GM10266 (cell line): ENCODE data around the gene WFDC10B.
"Not testable (repeated sequence)": the region's sequence is repeated elsewhere in the genome, so short reads cannot be mapped to it uniquely, and the experiment has no call there.

ENCODE experiments used
- DNase-seq: peaks from one replicate; pipeline ENCODE4 v3.0.0; 2012; ENCODE audit errors: extremely low spot score
- TF ChIP-seq, protein P1 (sequence below): IDR thresholded peaks from 2 replicates; pipeline ENCODE4 v1.5.1; 2012; ENCODE audit warnings: mild to moderate bottlenecking, low read depth; ENCODE audit not compliant: control insufficient read depth, insufficient read depth; ENCODE audit errors: missing control alignments

Gene WFDC10B

DNA sequence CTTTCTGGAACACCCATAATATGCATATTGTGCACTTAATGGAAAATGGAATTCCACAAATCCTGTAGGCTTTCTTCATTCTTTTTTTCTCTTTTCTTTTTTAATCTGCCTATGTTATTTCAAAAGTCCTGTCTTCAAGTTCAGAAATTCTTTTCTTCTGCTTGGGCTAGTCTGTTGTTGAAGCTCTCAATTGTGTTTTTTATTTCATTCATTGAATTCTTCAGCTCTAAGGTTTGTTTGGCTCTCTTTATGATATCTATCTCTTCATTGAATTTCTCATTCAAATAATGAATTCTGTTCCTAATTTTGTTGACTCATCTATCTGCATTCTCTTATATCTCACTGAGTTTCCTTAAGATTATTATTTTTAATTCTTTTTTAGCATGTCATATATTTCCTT, 27.4 kb upstream of the WFDC10B start:
- no peak for DNase-seq
- TF ChIP-seq, protein P1, sequence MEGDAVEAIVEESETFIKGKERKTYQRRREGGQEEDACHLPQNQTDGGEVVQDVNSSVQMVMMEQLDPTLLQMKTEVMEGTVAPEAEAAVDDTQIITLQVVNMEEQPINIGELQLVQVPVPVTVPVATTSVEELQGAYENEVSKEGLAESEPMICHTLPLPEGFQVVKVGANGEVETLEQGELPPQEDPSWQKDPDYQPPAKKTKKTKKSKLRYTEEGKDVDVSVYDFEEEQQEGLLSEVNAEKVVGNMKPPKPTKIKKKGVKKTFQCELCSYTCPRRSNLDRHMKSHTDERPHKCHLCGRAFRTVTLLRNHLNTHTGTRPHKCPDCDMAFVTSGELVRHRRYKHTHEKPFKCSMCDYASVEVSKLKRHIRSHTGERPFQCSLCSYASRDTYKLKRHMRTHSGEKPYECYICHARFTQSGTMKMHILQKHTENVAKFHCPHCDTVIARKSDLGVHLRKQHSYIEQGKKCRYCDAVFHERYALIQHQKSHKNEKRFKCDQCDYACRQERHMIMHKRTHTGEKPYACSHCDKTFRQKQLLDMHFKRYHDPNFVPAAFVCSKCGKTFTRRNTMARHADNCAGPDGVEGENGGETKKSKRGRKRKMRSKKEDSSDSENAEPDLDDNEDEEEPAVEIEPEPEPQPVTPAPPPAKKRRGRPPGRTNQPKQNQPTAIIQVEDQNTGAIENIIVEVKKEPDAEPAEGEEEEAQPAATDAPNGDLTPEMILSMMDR: no peak

DNA sequence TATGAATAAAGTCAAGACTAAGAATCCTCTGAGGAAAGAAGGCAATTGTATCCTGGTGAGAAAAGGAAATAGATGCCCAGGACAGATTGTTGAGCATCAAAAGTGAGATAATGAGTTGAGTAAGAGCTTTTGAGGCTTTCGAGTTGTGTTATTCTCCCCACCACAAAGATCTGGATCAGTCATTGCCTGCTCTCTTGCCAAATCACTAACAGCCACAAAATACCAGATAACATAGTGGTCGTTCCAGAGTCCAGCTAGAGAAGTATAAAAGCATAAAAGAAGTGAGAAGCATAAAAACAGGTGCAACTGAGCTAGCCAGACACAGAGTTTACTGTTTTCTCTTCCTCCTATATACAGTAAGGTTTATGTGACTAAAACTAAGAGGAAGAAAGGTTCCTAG, 22.2 kb upstream of the WFDC10B start:
- TF ChIP-seq, protein P1: no peak
- no peak for DNase-seq

DNA sequence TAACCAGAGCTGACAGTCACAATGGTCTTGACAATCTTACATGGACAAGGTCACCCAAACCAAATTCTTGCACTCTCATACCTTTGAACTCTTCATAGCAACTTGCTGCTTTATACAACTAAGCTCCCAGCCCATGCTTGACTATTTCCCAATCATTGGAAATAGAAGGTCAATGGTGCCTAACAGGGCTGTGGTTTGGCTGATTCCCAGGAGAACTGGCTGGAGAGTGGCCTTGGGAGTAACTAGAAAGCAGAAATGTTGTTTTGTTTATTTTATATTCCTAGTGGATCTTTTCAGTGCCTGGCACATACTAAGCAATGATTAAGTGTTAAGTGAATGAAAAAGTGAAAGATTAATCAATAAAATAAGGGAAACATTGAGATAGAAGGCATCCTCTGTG, 20.3 kb upstream of the WFDC10B start:
- TF ChIP-seq, protein P1: no peak
- DNase-seq: no peak

DNA sequence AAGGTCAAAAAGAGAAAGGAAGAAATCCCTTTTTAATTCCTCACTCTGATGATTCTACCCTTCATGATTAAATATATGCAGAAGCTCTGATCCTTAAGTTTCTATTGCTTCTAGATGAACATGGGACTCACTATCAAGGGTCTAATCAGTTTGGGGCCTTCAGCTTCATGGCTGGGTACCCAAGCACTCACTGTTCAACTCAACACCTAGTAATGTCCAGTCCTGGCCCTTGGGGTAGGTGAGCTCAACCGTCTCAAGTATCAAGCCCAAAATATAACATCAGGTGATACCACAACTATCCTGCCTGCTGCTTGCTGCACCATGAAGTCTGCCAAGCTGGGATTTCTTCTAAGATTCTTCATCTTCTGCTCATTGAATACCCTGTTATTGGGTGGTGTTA, 17.2 kb upstream of the WFDC10B start, which contains the start of gene SPINT4:
Gene SPINT4 (plus strand): TSS at position 301 of the 400 bp plus-strand sequence. CDS start 21 bp downstream, at position 322.
- TF ChIP-seq, protein P1: no peak

DNA sequence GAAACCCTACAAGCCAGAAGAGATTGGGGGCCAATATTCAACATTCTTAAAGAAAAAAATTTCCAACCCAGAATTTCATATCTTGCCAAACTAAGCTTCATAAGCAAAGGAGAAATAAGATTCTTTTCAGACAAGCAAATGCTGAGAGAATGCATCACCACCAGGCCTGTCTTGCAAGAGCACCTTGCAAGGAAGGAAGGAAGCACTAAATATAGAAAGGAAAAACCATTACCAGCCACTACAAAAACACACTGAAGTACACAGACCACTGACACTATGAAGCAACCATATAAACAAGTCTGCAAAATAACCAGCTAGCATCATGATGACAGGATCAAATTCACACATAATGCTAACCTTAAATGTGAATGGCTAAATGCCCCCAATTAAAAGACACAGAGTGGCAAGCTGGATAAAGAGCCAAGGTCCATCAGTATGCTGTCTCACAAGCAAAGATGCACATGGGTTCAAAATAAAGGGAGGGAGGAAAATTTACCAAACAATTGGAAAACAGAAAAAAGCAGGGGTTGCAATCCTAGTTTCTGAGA, 11.4 kb upstream of the WFDC10B start:
- DNase-seq: not testable (repeated sequence)

More for the DNA sequence above, 17.2 kb upstream of the WFDC10B start, which contains the start of gene SPINT4:
- no peak for DNase-seq

DNA sequence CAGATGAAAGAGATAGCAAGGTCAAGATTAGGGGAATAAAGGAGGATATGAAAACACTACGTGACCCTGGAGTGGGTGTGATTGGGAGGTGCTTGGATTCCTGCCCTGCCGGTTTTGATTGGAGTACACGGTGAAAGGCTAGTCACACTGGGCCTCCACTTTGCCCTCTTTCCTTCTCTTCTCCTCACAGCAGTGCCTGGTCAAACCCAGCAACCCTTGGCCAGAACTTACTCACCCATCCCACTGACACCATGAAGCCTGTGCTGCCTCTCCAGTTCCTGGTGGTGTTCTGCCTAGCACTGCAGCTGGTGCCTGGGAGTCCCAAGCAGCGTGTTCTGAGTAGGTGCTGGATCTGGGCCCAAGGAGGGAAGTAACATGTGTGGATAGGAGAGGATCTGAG, 2.9 kb downstream of the WFDC10B start, which contains the start of gene WFDC13:
Gene WFDC13 (plus strand): TSS at position 166 of the 400 bp plus-strand sequence. CDS start 86 bp downstream, at position 252.
- DNase-seq: no peak
- TF ChIP-seq, protein P1: no peak

DNA sequence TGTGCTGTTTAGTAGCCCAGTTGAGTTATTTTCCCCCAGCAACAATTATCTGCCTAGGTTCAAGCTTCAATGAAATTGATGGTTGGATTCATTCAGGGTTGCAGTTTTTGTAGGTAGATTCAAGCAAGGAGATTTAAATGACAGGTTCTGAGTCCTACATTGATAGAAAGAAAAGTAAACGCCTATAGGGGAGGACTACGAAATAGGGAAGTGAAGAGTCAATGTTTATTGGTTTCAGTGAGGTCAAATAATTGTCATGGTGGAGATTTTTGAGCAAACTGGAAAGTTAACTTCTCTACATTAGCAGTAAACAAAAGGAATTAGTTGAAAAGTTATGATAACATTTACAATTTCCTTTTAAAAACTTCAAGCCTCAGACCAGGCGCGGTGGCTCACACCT, 3.7 kb downstream of the WFDC10B start:
- no peak for DNase-seq
- TF ChIP-seq, protein P1: no peak

DNA sequence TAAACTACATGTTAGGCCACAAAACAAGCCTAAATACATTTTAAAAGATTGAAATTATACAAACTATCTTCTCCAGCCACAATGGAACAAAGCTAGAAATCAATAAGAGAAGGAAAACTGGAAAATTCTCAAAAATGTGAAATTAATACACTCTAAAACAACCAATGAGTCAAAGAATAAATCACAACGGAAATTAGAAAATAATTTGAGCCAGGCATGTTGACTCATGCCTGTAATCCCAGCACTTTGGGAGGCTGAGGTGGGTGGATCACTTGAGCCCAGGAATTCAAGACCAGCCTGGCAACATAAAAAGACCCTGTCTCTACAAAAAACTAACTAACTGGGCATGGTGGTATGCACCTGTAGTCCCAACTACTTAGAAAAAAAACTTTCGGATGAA, 9.3 kb downstream of the WFDC10B start:
- DNase-seq: no peak
- TF ChIP-seq, protein P1: no peak

DNA sequence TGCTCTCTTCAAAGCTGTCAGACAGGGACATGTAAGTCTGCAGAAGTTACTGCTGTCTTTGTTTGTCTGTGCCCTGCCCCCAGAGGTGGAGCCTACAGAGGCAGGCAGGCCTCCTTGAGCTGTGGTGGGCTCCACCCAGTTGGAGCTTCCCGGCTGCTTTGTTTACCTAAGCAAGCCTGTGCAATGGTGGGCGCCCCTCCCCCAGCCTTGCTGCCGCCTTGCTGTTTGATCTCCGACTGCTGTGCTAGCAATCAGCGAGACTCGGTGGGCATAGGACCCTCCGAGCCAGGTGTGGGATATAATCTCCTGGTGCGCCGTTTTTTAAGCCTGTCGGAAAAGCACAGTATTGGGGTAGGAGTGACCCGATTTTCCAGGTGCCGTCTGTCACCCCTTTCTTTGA, 11.5 kb downstream of the WFDC10B start:
- not testable (repeated sequence) for DNase-seq
